GM21515 (cell line): ENCODE results near the gene FYCO1.

Source experiments
- ATAC-seq: cut with Tn5 transposase; IDR thresholded peaks from one replicate; pipeline ENCODE4 v1.9.1; 2021; ENCODE audit not compliant: unreplicated experiment

Gene FYCO1

GRCh38 chr3:45984331-45985312 lies 11.0 kb downstream of the FYCO1 start:
- no peak for ATAC-seq

- ATAC-seq = no peak
Measured at GRCh38 chr3:45983770-45984169, 11.9 kb downstream of the FYCO1 start.

GRCh38 chr3:45981346-45982074 lies 14.1 kb downstream of the FYCO1 start:
- ATAC-seq = no peak

- ATAC-seq = no peak
Measured at GRCh38 chr3:45980819-45981218, 14.8 kb downstream of the FYCO1 start.

GRCh38 chr3:45980229-45980813 lies 15.3 kb downstream of the FYCO1 start:
- no peak for ATAC-seq

- ATAC-seq = no peak
Measured at GRCh38 chr3:45979378-45979777, 16.2 kb downstream of the FYCO1 start.

- ATAC-seq = no peak
Measured at GRCh38 chr3:45978006-45978761, 17.4 kb downstream of the FYCO1 start.

- no peak for ATAC-seq
Measured at GRCh38 chr3:45976191-45977091, 19.2 kb downstream of the FYCO1 start.

- ATAC-seq = no peak
Measured at GRCh38 chr3:45975686-45976085, 19.9 kb downstream of the FYCO1 start.

- ATAC-seq = no peak
Measured at GRCh38 chr3:45974686-45975085, 20.9 kb downstream of the FYCO1 start.

GRCh38 chr3:45972534-45973402 lies 22.9 kb downstream of the FYCO1 start:
- no peak for ATAC-seq

GRCh38 chr3:45969953-45970352 lies 25.7 kb downstream of the FYCO1 start:
- no peak for ATAC-seq

- no peak for ATAC-seq
Measured at GRCh38 chr3:45969116-45969515, 26.5 kb downstream of the FYCO1 start.

- no peak for ATAC-seq
Measured at GRCh38 chr3:45968706-45969105, 26.9 kb downstream of the FYCO1 start.

- no peak for ATAC-seq
Measured at GRCh38 chr3:45968149-45968548, 27.5 kb downstream of the FYCO1 start.

- no peak for ATAC-seq
Measured at GRCh38 chr3:45967724-45968123, 27.9 kb downstream of the FYCO1 start.

GRCh38 chr3:45966950-45967640 lies 28.5 kb downstream of the FYCO1 start:
- ATAC-seq = no peak

GRCh38 chr3:45966371-45966791 lies 29.2 kb downstream of the FYCO1 start:
- ATAC-seq = no peak
